Glomerular visceral epithelial cell (primary cell): ENCODE results near the gene TUT7.
"Not testable (repeated sequence)": the region's sequence is repeated elsewhere in the genome, so short reads cannot be mapped to it uniquely, and the experiment has no call there.

Source experiments
- DNase-seq: peaks from one replicate; pipeline ENCODE4 v3.0.0-alpha.2; 2016; ENCODE audit errors: extremely low spot score

Gene TUT7

GRCh38 chr9:86354011-86354817, at the start of gene TUT7:
TUT7 (minus strand) TSS chr9:86354410; CDS start chr9:86353199, 1,211 bp downstream.
- DNase-seq = peak; percentile 96

GRCh38 chr9:86402591-86402990, 48.4 kb upstream of the TUT7 start:
- DNase-seq = no peak

- DNase-seq = no peak
Measured at GRCh38 chr9:86396412-86396811, 42.2 kb upstream of the TUT7 start.

- not testable (repeated sequence) for DNase-seq
Measured at GRCh38 chr9:86390184-86390583, 36.0 kb upstream of the TUT7 start.

GRCh38 chr9:86389628-86390027, 35.4 kb upstream of the TUT7 start:
- DNase-seq = no peak

GRCh38 chr9:86387376-86387775, 33.2 kb upstream of the TUT7 start:
- DNase-seq = no peak

GRCh38 chr9:86383000-86383399, 28.8 kb upstream of the TUT7 start:
- DNase-seq = not testable (repeated sequence)

GRCh38 chr9:86376016-86376415, 21.8 kb upstream of the TUT7 start:
- DNase-seq = no peak

GRCh38 chr9:86369810-86370209, 15.6 kb upstream of the TUT7 start:
- no peak for DNase-seq

- DNase-seq = peak; percentile 17
Measured at GRCh38 chr9:86368871-86369521, 14.8 kb upstream of the TUT7 start.

- no peak for DNase-seq
Measured at GRCh38 chr9:86361176-86361575, 7.0 kb upstream of the TUT7 start.

- DNase-seq = no peak
Measured at GRCh38 chr9:86359151-86359879, 5.1 kb upstream of the TUT7 start.

- no peak for DNase-seq
Measured at GRCh38 chr9:86356871-86357866, 3.0 kb upstream of the TUT7 start.

- DNase-seq = no peak
Measured at GRCh38 chr9:86355814-86356213, 1.6 kb upstream of the TUT7 start.

GRCh38 chr9:86354818-86355309, 654 bp upstream of the TUT7 start:
- DNase-seq = peak; percentile 2

- DNase-seq = no peak
Measured at GRCh38 chr9:86353655-86354010, 577 bp downstream of the TUT7 start.

GRCh38 chr9:86352440-86353077, 1.7 kb downstream of the TUT7 start:
- no peak for DNase-seq

- no peak for DNase-seq
Measured at GRCh38 chr9:86351880-86352279, 2.3 kb downstream of the TUT7 start.

- no peak for DNase-seq
Measured at GRCh38 chr9:86350006-86350760, 4.0 kb downstream of the TUT7 start.

GRCh38 chr9:86349271-86349670, 4.9 kb downstream of the TUT7 start:
- no peak for DNase-seq
